ENCODE measurements around the gene TNXB. TPM values are rescaled to one million over a fixed set of nuclear protein-coding genes. Genes with fewer than 3 reads are reported as not detected.

Gene TNXB
- total and polyA plus RNA-seq, 9 of the 15 experiments (the other 6 are each of a cell fraction or from before 2014, with no cell fraction given): 0.14 to 28.1 (median 12.4) TPM

DNA sequence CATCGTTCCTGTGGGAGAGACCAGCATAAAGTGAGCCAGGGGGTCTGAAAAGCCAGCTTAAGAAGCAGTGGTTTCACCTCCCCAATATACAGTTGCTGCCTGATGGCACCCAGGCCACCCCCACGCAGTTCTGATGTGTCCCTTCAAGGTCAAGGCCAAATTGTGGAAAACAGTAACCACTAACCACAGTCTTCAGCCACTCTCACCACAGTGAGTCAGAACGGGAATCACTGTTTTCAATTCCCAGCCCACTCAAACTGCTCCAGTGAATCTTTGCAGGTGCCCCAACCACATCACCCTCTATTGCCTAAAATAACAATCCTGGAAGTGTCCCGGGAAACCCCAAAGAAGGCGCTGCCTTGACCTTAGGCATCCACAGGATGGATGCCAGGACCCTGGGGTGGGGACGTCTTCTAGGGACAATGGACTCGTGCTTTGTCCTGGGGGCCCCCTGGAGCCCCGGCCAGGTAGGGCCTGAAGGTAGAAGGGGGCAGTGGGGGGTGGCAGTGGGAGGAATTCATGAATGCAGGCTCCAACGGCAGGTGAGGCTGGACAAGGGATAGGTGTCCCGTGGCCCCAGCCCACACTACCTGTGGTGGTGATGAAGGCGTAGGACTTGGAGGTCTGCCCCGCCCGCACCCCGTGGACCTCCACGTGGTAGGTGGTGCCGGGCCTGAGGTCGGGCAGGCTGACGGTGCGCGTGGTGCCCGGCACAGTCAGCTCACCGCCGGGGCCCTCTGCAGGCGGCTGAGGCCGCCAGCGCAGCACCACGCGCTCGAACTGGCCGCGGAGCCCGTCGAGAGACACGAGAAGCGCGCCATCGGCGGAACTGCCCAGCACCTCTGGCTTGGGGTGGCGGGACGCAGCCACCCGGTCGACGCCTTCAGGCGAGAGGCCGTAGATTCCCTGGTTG lies 22.2 kb downstream of the TNXB start (continued):
- TF ChIP-seq, protein P1, sequence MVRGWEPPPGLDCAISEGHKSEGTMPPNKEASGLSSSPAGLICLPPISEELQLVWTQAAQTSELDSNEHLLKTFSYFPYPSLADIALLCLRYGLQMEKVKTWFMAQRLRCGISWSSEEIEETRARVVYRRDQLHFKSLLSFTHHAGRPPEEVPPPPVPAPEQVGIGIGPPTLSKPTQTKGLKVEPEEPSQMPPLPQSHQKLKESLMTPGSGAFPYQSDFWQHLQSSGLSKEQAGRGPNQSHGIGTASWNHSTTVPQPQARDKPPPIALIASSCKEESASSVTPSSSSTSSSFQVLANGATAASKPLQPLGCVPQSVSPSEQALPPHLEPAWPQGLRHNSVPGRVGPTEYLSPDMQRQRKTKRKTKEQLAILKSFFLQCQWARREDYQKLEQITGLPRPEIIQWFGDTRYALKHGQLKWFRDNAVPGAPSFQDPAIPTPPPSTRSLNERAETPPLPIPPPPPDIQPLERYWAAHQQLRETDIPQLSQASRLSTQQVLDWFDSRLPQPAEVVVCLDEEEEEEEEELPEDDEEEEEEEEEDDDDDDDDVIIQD (CRISPR knock-in tag; IDR thresholded peaks at IDR 0.05): no peak
- no peak for TF ChIP-seq CEBPG (CRISPR knock-in tag; IDR thresholded peaks at IDR 0.05)
- TF ChIP-seq CEBPG (tag; conservative IDR thresholded peaks at IDR 0.05 in 1 of 2, IDR thresholded peaks at IDR 0.05 in 1 of 2): no peak
- TF ChIP-seq, protein P2, sequence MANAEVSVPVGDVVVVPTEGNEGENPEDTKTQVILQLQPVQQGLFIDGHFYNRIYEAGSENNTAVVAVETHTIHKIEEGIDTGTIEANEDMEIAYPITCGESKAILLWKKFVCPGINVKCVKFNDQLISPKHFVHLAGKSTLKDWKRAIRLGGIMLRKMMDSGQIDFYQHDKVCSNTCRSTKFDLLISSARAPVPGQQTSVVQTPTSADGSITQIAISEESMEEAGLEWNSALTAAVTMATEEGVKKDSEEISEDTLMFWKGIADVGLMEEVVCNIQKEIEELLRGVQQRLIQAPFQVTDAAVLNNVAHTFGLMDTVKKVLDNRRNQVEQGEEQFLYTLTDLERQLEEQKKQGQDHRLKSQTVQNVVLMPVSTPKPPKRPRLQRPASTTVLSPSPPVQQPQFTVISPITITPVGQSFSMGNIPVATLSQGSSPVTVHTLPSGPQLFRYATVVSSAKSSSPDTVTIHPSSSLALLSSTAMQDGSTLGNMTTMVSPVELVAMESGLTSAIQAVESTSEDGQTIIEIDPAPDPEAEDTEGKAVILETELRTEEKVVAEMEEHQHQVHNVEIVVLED (CRISPR knock-in tag; IDR thresholded peaks at IDR 0.05): no peak
- TF ChIP-seq MEIS2 (IDR thresholded peaks at IDR 0.05; ENCODE audit: partially characterized antibody): no peak
- no peak for TF ChIP-seq HDAC3 (IDR thresholded peaks at IDR 0.05; ENCODE audit: borderline replicate concordance, partially characterized antibody)
- TF ChIP-seq ZBTB1 (CRISPR knock-in tag; IDR thresholded peaks at IDR 0.05; ENCODE audit: borderline replicate concordance, low read depth): peak; percentile 97
- TF ChIP-seq ZNF583 (CRISPR knock-in tag; IDR thresholded peaks at IDR 0.05): no peak
- TF ChIP-seq MECOM (CRISPR knock-in tag; IDR thresholded peaks at IDR 0.05): no peak
- no peak for TF ChIP-seq NR4A1 (CRISPR knock-in tag; IDR thresholded peaks at IDR 0.05)
- no peak for TF ChIP-seq NR4A1 (tag; IDR thresholded peaks at IDR 0.05)
- TF ChIP-seq BRCA1 (IDR thresholded peaks at IDR 0.05): no peak
- no peak for TF ChIP-seq BRCA1 (CRISPR knock-in tag; IDR thresholded peaks at IDR 0.05)
- peak; percentile 25 for TF ChIP-seq PRDM10 (IDR thresholded peaks at IDR 0.05; ENCODE audit: partially characterized antibody)
- TF ChIP-seq, protein P3, sequence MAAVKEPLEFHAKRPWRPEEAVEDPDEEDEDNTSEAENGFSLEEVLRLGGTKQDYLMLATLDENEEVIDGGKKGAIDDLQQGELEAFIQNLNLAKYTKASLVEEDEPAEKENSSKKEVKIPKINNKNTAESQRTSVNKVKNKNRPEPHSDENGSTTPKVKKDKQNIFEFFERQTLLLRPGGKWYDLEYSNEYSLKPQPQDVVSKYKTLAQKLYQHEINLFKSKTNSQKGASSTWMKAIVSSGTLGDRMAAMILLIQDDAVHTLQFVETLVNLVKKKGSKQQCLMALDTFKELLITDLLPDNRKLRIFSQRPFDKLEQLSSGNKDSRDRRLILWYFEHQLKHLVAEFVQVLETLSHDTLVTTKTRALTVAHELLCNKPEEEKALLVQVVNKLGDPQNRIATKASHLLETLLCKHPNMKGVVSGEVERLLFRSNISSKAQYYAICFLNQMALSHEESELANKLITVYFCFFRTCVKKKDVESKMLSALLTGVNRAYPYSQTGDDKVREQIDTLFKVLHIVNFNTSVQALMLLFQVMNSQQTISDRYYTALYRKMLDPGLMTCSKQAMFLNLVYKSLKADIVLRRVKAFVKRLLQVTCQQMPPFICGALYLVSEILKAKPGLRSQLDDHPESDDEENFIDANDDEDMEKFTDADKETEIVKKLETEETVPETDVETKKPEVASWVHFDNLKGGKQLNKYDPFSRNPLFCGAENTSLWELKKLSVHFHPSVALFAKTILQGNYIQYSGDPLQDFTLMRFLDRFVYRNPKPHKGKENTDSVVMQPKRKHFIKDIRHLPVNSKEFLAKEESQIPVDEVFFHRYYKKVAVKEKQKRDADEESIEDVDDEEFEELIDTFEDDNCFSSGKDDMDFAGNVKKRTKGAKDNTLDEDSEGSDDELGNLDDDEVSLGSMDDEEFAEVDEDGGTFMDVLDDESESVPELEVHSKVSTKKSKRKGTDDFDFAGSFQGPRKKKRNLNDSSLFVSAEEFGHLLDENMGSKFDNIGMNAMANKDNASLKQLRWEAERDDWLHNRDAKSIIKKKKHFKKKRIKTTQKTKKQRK (IDR thresholded peaks at IDR 0.05; ENCODE audit: borderline replicate concordance, low read depth, low read length): no peak
- TF ChIP-seq KDM5B (IDR thresholded peaks at IDR 0.05; ENCODE audit: insufficient replicate concordance, low read depth, low read length): peak; percentile 21

Data from K562 (cell line).